ENCODE data around the gene IQCC. TPM values are rescaled to one million over a fixed set of nuclear protein-coding genes. Genes with fewer than 3 reads are reported as not detected.

IQCC gene
- polyA plus RNA-seq, 4 donors = 7.3 to 7.9 (median 7.8) TPM

DNA sequence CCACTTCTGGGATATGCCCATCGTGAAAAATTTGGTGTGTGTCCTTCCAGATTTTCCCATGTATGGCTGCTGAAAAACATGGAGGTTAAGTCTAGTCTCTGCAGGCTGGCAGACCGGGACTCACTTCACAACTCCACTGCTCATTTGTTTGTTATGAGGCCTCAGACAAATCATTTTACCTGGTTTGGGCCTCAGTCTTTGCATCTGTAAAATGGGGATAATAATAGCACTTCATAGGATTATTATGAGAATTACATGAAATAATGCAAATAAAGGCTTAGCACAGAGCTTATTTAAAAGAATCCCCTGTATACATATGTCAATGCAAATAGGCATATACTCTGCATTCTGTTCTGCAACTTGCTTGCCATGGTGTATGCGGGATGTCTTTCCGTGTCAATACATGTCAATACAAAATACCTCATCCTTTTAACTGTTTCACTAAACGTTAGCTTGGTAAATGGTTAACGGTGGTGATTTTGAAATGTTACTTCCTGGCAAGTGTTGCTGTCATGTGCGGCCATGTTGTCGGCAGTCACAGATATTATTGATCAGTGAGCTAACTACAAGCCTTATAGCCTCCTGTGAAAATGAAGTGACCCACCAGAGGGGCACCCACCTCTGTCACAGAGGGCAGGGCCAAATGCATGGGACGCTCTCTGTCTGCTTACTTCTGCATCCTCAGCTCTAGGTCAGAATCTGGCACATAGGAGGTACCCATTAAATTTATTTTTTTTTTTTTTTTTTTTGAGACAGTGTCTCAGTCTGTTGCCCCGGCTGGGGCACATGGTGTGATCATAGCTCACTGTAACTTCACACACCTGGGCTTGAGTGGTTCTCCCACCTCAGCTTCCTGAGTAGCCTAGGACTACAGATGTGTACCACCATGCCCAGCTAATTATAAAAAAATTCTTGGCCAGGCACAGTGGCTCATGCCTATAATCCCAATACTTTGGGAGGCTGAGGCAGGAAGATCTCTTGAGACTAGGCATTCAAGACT lies 49.9 kb downstream of the IQCC start:
- DNase-seq (ENCODE audit: low read depth in 4 of 4, low spot score in 3 of 4) = no peak

DNA sequence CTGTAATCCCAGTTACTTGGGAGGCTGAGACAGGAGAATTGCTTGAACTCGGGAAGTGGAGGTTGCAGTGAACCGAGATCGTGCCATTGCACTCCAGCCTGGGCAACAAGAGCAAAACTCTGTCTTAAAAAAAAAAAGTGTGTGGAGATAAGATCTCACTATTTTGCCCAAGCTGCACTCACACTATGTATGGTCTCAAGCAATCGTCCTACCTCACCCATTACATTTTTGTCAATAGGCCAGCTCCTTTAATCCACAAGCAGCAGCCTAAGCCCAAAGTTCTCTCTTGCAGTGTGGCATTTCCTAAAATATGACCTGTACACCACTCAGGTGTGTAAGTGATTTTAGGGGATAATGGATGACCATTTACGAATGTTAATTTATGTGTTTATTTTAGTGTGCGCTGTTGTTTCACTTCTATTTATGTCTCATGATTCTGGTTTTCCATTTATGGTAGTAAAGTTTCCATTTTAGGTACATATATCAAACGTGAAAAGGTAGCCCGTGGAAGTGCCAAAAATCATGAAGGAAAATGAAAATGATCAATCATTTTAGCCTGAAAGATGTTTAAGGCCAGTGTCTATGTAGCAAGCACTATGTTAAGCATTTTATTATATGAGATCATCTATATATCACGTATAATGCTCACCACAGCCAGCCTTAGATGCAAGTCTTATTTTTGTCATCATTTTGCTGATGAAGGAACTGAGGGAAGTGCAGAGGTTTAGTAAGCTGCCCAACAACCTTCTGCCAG lies 51.2 kb downstream of the IQCC start:
- no peak for DNase-seq (ENCODE audit: low read depth in 4 of 4, low spot score in 3 of 4)

DNA sequence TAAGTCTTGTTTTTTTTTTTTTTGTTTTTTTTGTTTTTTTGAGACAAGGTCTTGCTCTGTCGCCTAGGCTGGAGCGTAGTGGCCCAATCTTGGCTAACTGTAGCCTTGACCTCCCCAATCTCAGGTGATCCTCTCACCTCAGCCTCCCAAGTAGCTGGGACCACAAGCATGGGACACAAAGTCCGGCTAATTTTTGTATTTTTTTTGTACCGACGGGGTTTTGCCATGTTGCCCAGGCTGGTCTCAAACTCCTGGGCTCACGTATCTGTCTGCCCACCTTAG lies 51.7 kb downstream of the IQCC start:
- no peak for DNase-seq (ENCODE audit: low read depth in 4 of 4, low spot score in 3 of 4)

Other genes starting within 250 kb of the IQCC start
- 100 to 1,000 TPM; 258 to 297 (median 282) TPM for gene KHDRBS1, start 191.8 kb upstream of the IQCC start, polyA plus RNA-seq (ENCODE audit: insufficient read length in 4 of 4)
- gene TMEM39B, start 132.7 kb upstream of the IQCC start, polyA plus RNA-seq (ENCODE audit: insufficient read length in 4 of 4) = 10 to 100 TPM; 19.7 to 22.1 (median 19.9) TPM
- 10 to 100 TPM; 33.4 to 42.0 (median 38.4) TPM for gene KPNA6, start 97.6 kb upstream of the IQCC start, polyA plus RNA-seq (ENCODE audit: insufficient read length in 4 of 4)
- 10 to 100 TPM; 41.6 to 48.3 (median 45.7) TPM for gene TXLNA, start 26.0 kb upstream of the IQCC start, polyA plus RNA-seq (ENCODE audit: insufficient read length in 4 of 4)
- gene CCDC28B, start 5.1 kb upstream of the IQCC start, polyA plus RNA-seq (ENCODE audit: insufficient read length in 4 of 4) = 10 to 100 TPM; 20.6 to 26.3 (median 22.2) TPM
- under 1 TPM; 0.62 to 0.96 (median 0.72) TPM for gene DCDC2B, start 3.4 kb downstream of the IQCC start, polyA plus RNA-seq (ENCODE audit: insufficient read length in 4 of 4)
- gene TMEM234, start 16.7 kb downstream of the IQCC start, polyA plus RNA-seq (ENCODE audit: insufficient read length in 4 of 4) = 10 to 100 TPM; 21.0 to 24.4 (median 23.3) TPM
- 100 to 1,000 TPM; 173 to 190 (median 177) TPM for gene EIF3I, start 16.7 kb downstream of the IQCC start, polyA plus RNA-seq (ENCODE audit: insufficient read length in 4 of 4)
- gene FAM167B, start 41.6 kb downstream of the IQCC start, polyA plus RNA-seq (ENCODE audit: insufficient read length in 4 of 4) = 10 to 100 TPM in 3 of 4 donors, 1 to 10 TPM in 1; 8.4 to 11.1 (median 10.7) TPM
- gene LCK, start 45.6 kb downstream of the IQCC start, polyA plus RNA-seq (ENCODE audit: insufficient read length in 4 of 4) = 1 to 10 TPM; 4.2 to 6.7 (median 5.2) TPM
- 100 to 1,000 TPM; 162 to 193 (median 179) TPM for gene HDAC1, start 86.4 kb downstream of the IQCC start, polyA plus RNA-seq (ENCODE audit: insufficient read length in 4 of 4)
- gene MARCKSL1, start 130.6 kb downstream of the IQCC start, polyA plus RNA-seq (ENCODE audit: insufficient read length in 4 of 4) = 100 to 1,000 TPM; 443 to 517 (median 479) TPM
- gene FAM229A, start 156.8 kb downstream of the IQCC start, polyA plus RNA-seq (ENCODE audit: insufficient read length in 4 of 4) = 1 to 10 TPM; 3.0 to 7.2 (median 6.6) TPM
- gene TSSK3, start 156.9 kb downstream of the IQCC start, polyA plus RNA-seq (ENCODE audit: insufficient read length in 4 of 4) = 1 to 10 TPM; 2.0 to 4.3 (median 3.0) TPM
- 10 to 100 TPM; 58.6 to 63.3 (median 61.2) TPM for gene BSDC1, start 188.8 kb downstream of the IQCC start, polyA plus RNA-seq (ENCODE audit: insufficient read length in 4 of 4)